ENCODE results near the gene CACNA1B.
"Not testable (repeated sequence)": the region's sequence is repeated elsewhere in the genome, so short reads cannot be mapped to it uniquely, and the experiment has no call there.

The CACNA1B gene

GRCh38 chr9:137866226-137867141 is 11.1 kb upstream of the CACNA1B start:
- DNase-seq (ENCODE audit: low read depth), result no peak

- no peak for DNase-seq (ENCODE audit: low read depth)
Observed at GRCh38 chr9:137870432-137870831, 7.2 kb upstream of the CACNA1B start.

- DNase-seq (ENCODE audit: low read depth), result no peak
Observed at GRCh38 chr9:137872296-137872695, 5.3 kb upstream of the CACNA1B start.

- no peak for DNase-seq (ENCODE audit: low read depth)
Observed at GRCh38 chr9:137873408-137873807, 4.2 kb upstream of the CACNA1B start.

GRCh38 chr9:137873858-137874362 is 3.7 kb upstream of the CACNA1B start:
- DNase-seq (ENCODE audit: low read depth), result no peak

- DNase-seq (ENCODE audit: low read depth), result no peak
Observed at GRCh38 chr9:137875354-137875753, 2.2 kb upstream of the CACNA1B start.

GRCh38 chr9:137875846-137876245 is 1.7 kb upstream of the CACNA1B start:
- no peak for DNase-seq (ENCODE audit: low read depth)

GRCh38 chr9:137876269-137876668 is 1.3 kb upstream of the CACNA1B start:
- no peak for DNase-seq (ENCODE audit: low read depth)

GRCh38 chr9:137876781-137877386 is 698 bp upstream of the CACNA1B start:
- DNase-seq (ENCODE audit: low read depth), result no peak

GRCh38 chr9:137878146-137878941 is 762 bp downstream of the CACNA1B start:
- no peak for DNase-seq (ENCODE audit: low read depth)

GRCh38 chr9:137879052-137879451 is 1.5 kb downstream of the CACNA1B start:
- DNase-seq (ENCODE audit: low read depth), result no peak

- DNase-seq (ENCODE audit: low read depth), result no peak
Observed at GRCh38 chr9:137879566-137880150, 2.1 kb downstream of the CACNA1B start.

GRCh38 chr9:137880160-137880975 is 2.8 kb downstream of the CACNA1B start:
- no peak for DNase-seq (ENCODE audit: low read depth)

GRCh38 chr9:137880976-137881530 is 3.5 kb downstream of the CACNA1B start:
- no peak for DNase-seq (ENCODE audit: low read depth)

GRCh38 chr9:137881591-137882505 is 4.3 kb downstream of the CACNA1B start:
- no peak for DNase-seq (ENCODE audit: low read depth)

- DNase-seq (ENCODE audit: low read depth), result no peak
Observed at GRCh38 chr9:137882506-137882821, 4.9 kb downstream of the CACNA1B start.

GRCh38 chr9:137883977-137884376 is 6.4 kb downstream of the CACNA1B start:
- DNase-seq (ENCODE audit: low read depth), result not testable (repeated sequence)

GRCh38 chr9:137884547-137884946 is 7.0 kb downstream of the CACNA1B start:
- DNase-seq (ENCODE audit: low read depth), result not testable (repeated sequence)

GRCh38 chr9:137885121-137885520 is 7.5 kb downstream of the CACNA1B start:
- DNase-seq (ENCODE audit: low read depth), result not testable (repeated sequence)

GRCh38 chr9:137888621-137889020 is 11.0 kb downstream of the CACNA1B start:
- not testable (repeated sequence) for DNase-seq (ENCODE audit: low read depth)

All from stimulated activated CD8-positive, alpha-beta memory T cell treated with anti-CD3 and anti-CD28 coated beads, Interleukin-15, amount 100 ng/mL, for 1 hour (primary cell).